ENCODE data around the gene APOBR.

The APOBR gene

DNA sequence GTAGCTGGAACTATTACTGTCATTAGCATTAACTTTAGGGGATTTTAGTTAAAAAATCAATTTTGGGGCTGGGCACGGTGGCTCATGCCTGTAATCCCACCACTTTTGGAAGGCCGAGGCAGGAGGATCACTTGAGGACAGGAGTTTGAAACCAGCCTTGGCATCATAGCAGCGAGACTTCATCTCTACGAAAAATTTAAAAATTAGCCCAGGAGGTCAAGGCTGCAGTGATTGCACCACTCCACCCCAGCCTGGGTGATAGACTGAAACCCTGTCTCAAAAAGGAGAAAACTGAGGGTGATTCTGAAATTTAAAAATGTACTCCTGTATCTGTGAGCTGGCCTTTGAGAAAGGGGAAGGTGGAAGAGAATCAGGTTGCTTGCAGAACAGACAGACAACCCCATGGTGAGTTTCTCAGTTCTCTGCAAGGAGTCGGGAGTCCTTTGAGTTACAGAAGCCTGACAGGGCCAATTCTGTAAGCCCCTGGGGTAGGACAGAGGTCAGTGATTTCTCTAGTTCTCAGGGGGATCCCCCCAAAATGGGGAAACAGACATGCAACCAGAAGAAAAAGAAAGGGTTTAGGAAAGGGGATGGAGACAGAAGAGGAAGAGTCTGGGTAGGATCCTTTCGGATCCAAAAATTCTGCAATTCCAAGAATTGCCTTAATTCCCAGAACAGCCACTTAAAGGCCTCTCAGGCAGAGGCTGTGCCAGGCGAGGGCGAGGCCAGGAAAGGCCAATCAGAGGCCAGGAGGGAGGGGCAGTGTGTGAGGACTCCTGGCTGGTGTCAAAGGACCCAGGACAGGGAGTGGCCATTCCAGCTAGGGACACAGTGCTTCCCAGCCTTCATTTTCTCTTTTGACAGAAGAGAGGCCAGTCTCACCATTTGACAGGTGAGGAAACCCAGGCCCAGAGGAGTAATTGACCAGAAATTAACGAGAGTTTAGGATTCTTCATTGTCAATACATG lies 37.6 kb downstream of the APOBR start:
- peak; percentile 82 for ATAC-seq

DNA sequence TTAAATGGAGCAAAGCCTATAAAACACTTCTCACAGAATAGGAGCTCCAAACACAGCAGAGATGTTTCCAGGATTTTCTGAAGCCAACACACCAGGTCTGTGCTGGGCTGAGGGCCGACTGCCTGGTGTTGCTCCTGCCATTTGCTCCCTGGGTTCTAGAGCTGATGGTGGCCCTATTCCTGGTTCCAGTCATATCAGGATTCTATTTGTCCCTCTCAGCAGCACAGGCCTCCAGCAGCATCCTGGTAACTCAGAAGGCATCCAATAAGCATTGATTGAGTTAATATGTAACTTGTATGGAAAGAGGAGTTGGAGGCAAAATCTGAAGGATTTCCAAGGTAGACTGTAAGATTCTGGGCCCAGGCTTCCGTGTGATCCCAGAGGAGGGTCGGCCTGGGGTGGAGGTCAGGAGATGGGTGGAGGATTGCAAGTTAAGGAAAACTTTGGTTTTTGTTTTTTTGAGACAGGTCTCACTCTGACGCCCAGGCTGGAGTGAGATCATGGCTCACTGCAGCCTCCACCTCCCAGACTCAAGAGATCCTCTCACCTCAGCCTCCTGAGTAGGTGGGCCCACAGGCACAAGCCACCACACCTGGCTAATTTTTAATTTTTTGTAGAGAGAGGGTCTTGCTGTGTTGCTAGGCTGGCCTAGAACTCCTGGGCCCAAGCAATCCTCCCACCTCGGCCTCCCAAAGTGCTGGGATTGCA lies 38.7 kb downstream of the APOBR start:
- no peak for TF ChIP-seq SNAI2 (CRISPR knock-in tag; IDR thresholded peaks at IDR 0.05)
- TF ChIP-seq, protein P1, sequence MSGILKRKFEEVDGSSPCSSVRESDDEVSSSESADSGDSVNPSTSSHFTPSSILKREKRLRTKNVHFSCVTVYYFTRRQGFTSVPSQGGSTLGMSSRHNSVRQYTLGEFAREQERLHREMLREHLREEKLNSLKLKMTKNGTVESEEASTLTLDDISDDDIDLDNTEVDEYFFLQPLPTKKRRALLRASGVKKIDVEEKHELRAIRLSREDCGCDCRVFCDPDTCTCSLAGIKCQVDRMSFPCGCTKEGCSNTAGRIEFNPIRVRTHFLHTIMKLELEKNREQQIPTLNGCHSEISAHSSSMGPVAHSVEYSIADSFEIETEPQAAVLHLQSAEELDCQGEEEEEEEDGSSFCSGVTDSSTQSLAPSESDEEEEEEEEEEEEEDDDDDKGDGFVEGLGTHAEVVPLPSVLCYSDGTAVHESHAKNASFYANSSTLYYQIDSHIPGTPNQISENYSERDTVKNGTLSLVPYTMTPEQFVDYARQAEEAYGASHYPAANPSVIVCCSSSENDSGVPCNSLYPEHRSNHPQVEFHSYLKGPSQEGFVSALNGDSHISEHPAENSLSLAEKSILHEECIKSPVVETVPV (CRISPR knock-in tag; IDR thresholded peaks at IDR 0.05): no peak
- TF ChIP-seq TCF4 (CRISPR knock-in tag; IDR thresholded peaks at IDR 0.05; ENCODE audit: borderline replicate concordance): no peak
- no peak for TF ChIP-seq CSDC2 (CRISPR knock-in tag; IDR thresholded peaks at IDR 0.05)
- TF ChIP-seq POU6F1 (CRISPR knock-in tag; IDR thresholded peaks at IDR 0.05; ENCODE audit: borderline replicate concordance, low read depth): no peak
- no peak for TF ChIP-seq PPARA (CRISPR knock-in tag; IDR thresholded peaks at IDR 0.05; ENCODE audit: borderline replicate concordance)
- TF ChIP-seq BACH2 (CRISPR knock-in tag; IDR thresholded peaks at IDR 0.05; ENCODE audit: borderline replicate concordance): no peak
- TF ChIP-seq PATZ1 (CRISPR knock-in tag; IDR thresholded peaks at IDR 0.05; ENCODE audit: borderline replicate concordance): no peak
- ATAC-seq: no peak

More for the DNA sequence above, 37.6 kb downstream of the APOBR start:
- TF ChIP-seq ZFP3 (CRISPR knock-in tag; IDR thresholded peaks at IDR 0.05) (no peak), GLIS3 (CRISPR knock-in tag; IDR thresholded peaks at IDR 0.05) (no peak), OSR1 (CRISPR knock-in tag; IDR thresholded peaks at IDR 0.05) (no peak), ESRRG (CRISPR knock-in tag; IDR thresholded peaks at IDR 0.05) (no peak), POU6F1 (CRISPR knock-in tag; IDR thresholded peaks at IDR 0.05; ENCODE audit: borderline replicate concordance, low read depth) (no peak), ZNF565 (CRISPR knock-in tag; conservative IDR thresholded peaks at IDR 0.05; ENCODE audit: low read depth) (no peak), CSDC2 (CRISPR knock-in tag; IDR thresholded peaks at IDR 0.05) (no peak), ISL1 (CRISPR knock-in tag; IDR thresholded peaks at IDR 0.05) (no peak)
- TF ChIP-seq, protein P1 (CRISPR knock-in tag; IDR thresholded peaks at IDR 0.05): no peak

DNA sequence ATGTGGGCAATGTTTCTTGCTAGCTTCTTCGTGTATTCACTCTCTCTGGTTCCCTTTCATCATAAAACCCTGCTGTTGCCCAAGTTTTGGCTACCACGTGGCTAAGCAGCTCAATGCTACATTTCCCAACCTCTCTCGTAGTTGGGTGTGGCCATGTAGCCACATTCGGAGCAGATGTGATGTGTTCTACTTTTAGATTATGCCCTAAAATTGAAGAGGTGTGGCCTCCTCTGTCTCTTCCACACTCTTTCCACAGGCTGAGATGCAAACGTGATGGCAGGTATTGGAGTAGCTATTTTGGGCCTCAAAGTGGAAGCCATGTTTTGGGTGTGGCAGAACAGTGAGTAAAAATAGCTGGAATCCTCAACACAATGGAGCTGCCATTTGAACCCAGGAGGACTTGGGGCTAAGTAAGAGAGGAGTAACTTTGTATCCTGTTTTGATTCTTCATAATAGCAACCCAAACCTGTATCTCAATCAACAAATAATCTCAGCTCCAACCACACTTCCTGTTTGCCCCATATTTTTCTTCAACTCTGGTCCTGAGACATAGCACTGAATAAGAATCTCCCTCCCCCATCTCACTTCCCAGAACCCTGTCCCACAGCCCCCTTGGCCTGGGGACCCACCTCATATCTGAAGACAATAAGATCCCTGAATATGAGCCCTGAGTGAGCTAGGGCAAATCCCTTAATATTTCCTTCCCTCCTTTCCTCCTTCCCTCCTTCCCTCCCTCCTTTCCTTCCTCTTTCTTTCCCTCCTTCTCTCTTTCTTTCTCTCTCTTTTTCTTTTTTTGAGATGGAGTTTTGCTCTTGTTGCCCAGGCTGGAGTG lies 40.3 kb downstream of the APOBR start:
- no peak for ATAC-seq
- TF ChIP-seq ESRRG (CRISPR knock-in tag; IDR thresholded peaks at IDR 0.05): no peak
- TF ChIP-seq ZNF8 (CRISPR knock-in tag; IDR thresholded peaks at IDR 0.05): no peak
- TF ChIP-seq POU6F1 (CRISPR knock-in tag; IDR thresholded peaks at IDR 0.05; ENCODE audit: borderline replicate concordance, low read depth): no peak
- no peak for TF ChIP-seq ISL1 (CRISPR knock-in tag; IDR thresholded peaks at IDR 0.05)
- no peak for TF ChIP-seq TCF4 (CRISPR knock-in tag; IDR thresholded peaks at IDR 0.05; ENCODE audit: borderline replicate concordance)
- TF ChIP-seq SNAI2 (CRISPR knock-in tag; IDR thresholded peaks at IDR 0.05): no peak
- no peak for TF ChIP-seq GLIS3 (CRISPR knock-in tag; IDR thresholded peaks at IDR 0.05)
- no peak for TF ChIP-seq ZNF70 (CRISPR knock-in tag; IDR thresholded peaks at IDR 0.05)
- TF ChIP-seq ARNTL (CRISPR knock-in tag; IDR thresholded peaks at IDR 0.05; ENCODE audit: borderline replicate concordance, low read depth): no peak
- no peak for TF ChIP-seq TOX (CRISPR knock-in tag; IDR thresholded peaks at IDR 0.05; ENCODE audit: borderline replicate concordance)
- no peak for TF ChIP-seq PATZ1 (CRISPR knock-in tag; IDR thresholded peaks at IDR 0.05; ENCODE audit: borderline replicate concordance)
- TF ChIP-seq CREB5 (CRISPR knock-in tag; IDR thresholded peaks at IDR 0.05; ENCODE audit: low read depth): no peak
- TF ChIP-seq ZNF565 (CRISPR knock-in tag; conservative IDR thresholded peaks at IDR 0.05; ENCODE audit: low read depth): no peak

All from SK-N-SH treated with all-trans-retinoic acid at 6 μM for 48 hours (cell line).